Measurements from ENCODE around the gene DNMT3A. TPM values are rescaled to one million over a fixed set of nuclear protein-coding genes. Genes with fewer than 3 reads are reported as not detected.

The DNMT3A gene
- total RNA-seq, 4 donors from 2014 or later = 5.9 to 14.1 (median 8.0) TPM

GRCh38 chr2:25280051-25280687, 61.6 kb downstream of the DNMT3A start:
- TF ChIP-seq POLR2A (IDR thresholded peaks at IDR 0.05) = no peak
- TF ChIP-seq CTCF (IDR thresholded peaks at IDR 0.05 in 4 of 5, conservative IDR thresholded peaks at IDR 0.05 in 1 of 5) = no peak
- peaks cover 18 to 41% of the 10 kb centered on the region in 2 donors for H3K4me1 ChIP-seq
- intact Hi-C loops (cut with DNase I; ENCODE audit: low total_unique reads) = no loop called here
- H3K36me3 ChIP-seq = peaks cover 0 to 14% of the 10 kb centered on the region in 2 donors
- DNase-seq = no peak
- H3K9me3 ChIP-seq = no peaks in the 10 kb centered on the region
- H3K27me3 ChIP-seq = no peaks in the 10 kb centered on the region
- H3K27ac ChIP-seq = peak overlapping the region; percentile 80 to 87 (median 84)
- in situ Hi-C loops (cut with MboI; ENCODE audit: low sequenced_read_pairs in 4 of 4) = no loop called here
- ATAC-seq = no peak
- H3K4me3 ChIP-seq = no peak overlapping the region

GRCh38 chr2:25279091-25279651, 62.6 kb downstream of the DNMT3A start:
- DNase-seq (peak; percentile 70 to 82), ATAC-seq (peak; percentile 73 to 81)
- H3K27ac ChIP-seq = peak overlapping the region; percentile 80 to 87 (median 84)
- intact Hi-C loops (cut with DNase I; ENCODE audit: low total_unique reads) (no loop called here), in situ Hi-C loops (cut with MboI; ENCODE audit: low sequenced_read_pairs in 4 of 4) (no loop called here)
- H3K4me3 ChIP-seq = no peak overlapping the region
- H3K4me1 ChIP-seq = peaks cover 12 to 48% of the 10 kb centered on the region in 2 donors
- H3K36me3 ChIP-seq = peaks cover 0 to 14% of the 10 kb centered on the region in 2 donors
- H3K27me3 ChIP-seq = no peaks in the 10 kb centered on the region
- TF ChIP-seq CTCF (IDR thresholded peaks at IDR 0.05 in 4 of 5, conservative IDR thresholded peaks at IDR 0.05 in 1 of 5) = no peak
- no peak for TF ChIP-seq POLR2A (IDR thresholded peaks at IDR 0.05)
- no peaks in the 10 kb centered on the region for H3K9me3 ChIP-seq

- Histone ChIP-seq H3K9me3 (no peaks in the 10 kb centered on the region), H3K4me3 (peak overlapping the region; percentile 38 to 59 (median 46)), H3K27me3 (no peaks in the 10 kb centered on the region), H3K4me1 (peaks cover 12 to 50% of the 10 kb centered on the region in 2 donors), H3K27ac (peak overlapping the region; percentile 80 to 87 (median 84)), H3K36me3 (peaks cover 0 to 8% of the 10 kb centered on the region in 2 donors)
- TF ChIP-seq CTCF (IDR thresholded peaks at IDR 0.05 in 4 of 5, conservative IDR thresholded peaks at IDR 0.05 in 1 of 5) = peak; percentile 60 to 86 (median 80)
- TF ChIP-seq POLR2A (IDR thresholded peaks at IDR 0.05) = no peak
- DNase-seq (peak in 1 of 2 donors; percentile 50), ATAC-seq (peak; percentile 37 to 40)
- in situ Hi-C loops (cut with MboI; ENCODE audit: low sequenced_read_pairs in 4 of 4) (no loop called here), intact Hi-C loops (cut with DNase I; ENCODE audit: low total_unique reads) (loop anchor here (1.0 kb wide), 1 partner anchor 65 kb away; no protein-coding TSS in a partner anchor)
These were observed 64.9 kb downstream of the DNMT3A start for GRCh38 chr2:25276569-25277465.

GRCh38 chr2:25275575-25275965, 66.2 kb downstream of the DNMT3A start:
- Histone ChIP-seq H3K27ac (peak overlapping the region; percentile 37 to 87 (median 80)), H3K4me3 (no peak overlapping the region), H3K9me3 (no peaks in the 10 kb centered on the region), H3K36me3 (peaks cover 0 to 3% of the 10 kb centered on the region in 2 donors), H3K4me1 (peaks cover 12 to 47% of the 10 kb centered on the region in 2 donors), H3K27me3 (no peaks in the 10 kb centered on the region)
- in situ Hi-C loops (cut with MboI; ENCODE audit: low sequenced_read_pairs in 4 of 4) = no loop called here
- DNase-seq (no peak), ATAC-seq (no peak)
- TF ChIP-seq POLR2A (IDR thresholded peaks at IDR 0.05) (no peak), CTCF (IDR thresholded peaks at IDR 0.05 in 4 of 5, conservative IDR thresholded peaks at IDR 0.05 in 1 of 5) (no peak)
- intact Hi-C loops (cut with DNase I; ENCODE audit: low total_unique reads) = no loop called here
